ENCODE measurements around the gene ZNF212.
A peak's percentile ranks its signal among the peaks of the same experiment; 100 is the strongest.

The ZNF212 gene

DNA sequence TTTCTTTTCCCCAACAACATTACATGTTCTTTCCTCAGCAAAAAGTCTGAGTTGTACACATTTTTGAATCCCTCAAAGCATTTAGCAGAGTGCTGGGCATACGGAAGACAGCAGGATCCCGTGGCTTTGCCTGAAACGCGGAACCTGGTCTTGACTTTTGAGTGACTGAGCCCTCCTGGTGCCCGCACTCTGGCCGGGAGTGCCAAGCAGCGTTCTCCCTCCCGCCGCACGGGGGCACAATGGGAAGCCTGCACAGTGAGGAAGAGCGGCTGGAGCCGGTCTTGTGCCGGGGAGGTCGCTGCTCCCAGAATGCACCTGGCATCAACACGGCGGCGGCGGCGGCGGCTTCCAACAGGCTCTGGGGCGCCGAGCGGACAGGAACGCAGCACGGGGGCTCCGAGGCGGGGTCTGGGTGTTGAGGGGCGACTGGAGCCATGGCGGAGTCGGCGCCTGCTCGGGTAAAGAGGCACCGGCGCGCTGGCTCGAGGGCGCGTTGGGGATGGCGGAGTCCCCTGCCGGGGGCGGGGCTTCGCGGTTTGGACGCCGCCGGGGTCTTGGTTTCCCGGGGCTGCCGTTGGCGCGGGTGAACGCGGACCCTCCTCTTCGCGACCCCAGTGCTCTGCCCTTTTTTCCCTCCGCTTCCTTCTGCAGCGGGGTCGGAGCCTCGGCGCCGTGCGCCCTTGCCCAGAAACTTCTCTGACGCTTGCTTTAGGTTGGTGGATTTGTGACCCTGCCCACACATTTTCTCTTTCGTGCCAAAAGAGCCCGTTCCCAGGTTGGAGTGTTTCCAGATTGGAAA, at the start of gene ZNF212:
Gene ZNF212, plus strand, starts transcription at position 307 of the 799 bp plus-strand sequence. Its CDS starts 128 bp downstream, at position 435.
- peak; percentile 89 for DNase-seq (ENCODE audit: low spot score)

DNA sequence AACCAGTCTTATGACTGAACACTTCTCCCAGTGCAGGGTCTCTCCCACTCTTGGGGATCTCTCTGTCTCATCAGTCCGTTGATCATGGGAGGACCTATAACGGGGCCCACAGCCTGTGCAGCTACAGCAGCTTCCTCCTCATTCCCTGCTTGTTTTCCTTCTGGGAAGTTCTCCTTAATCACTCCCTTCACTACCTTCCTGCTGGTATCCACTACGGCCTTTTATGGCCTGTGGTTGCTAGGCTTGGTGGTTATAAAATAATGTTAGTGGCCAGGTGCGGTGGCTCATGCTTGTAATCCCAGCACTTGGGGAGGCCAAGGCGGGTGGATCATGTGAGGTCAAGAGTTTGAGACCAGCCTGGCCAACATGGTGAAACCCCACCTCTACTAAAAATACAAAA, 47.6 kb upstream of the ZNF212 start:
- DNase-seq (ENCODE audit: low spot score) = no peak

DNA sequence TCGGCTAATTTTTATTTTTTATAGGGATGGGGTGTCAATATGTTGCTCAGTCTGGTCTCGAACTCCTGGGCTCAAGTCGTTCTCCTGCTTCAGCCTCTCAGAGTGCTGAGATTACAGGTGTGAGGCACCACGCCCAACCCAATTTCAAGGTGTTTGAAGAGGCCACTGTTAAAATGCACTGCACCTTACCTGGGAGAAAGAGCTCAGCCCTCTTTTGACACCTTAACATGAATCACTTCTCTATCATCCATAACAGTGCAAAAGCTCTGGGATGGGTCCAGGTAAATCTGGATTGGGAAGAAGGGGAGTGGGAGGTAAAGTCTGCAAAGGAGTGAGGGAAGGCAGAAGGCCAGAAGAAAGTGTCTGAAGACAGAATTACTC, 44.7 kb upstream of the ZNF212 start:
- DNase-seq (ENCODE audit: low spot score) = no peak

DNA sequence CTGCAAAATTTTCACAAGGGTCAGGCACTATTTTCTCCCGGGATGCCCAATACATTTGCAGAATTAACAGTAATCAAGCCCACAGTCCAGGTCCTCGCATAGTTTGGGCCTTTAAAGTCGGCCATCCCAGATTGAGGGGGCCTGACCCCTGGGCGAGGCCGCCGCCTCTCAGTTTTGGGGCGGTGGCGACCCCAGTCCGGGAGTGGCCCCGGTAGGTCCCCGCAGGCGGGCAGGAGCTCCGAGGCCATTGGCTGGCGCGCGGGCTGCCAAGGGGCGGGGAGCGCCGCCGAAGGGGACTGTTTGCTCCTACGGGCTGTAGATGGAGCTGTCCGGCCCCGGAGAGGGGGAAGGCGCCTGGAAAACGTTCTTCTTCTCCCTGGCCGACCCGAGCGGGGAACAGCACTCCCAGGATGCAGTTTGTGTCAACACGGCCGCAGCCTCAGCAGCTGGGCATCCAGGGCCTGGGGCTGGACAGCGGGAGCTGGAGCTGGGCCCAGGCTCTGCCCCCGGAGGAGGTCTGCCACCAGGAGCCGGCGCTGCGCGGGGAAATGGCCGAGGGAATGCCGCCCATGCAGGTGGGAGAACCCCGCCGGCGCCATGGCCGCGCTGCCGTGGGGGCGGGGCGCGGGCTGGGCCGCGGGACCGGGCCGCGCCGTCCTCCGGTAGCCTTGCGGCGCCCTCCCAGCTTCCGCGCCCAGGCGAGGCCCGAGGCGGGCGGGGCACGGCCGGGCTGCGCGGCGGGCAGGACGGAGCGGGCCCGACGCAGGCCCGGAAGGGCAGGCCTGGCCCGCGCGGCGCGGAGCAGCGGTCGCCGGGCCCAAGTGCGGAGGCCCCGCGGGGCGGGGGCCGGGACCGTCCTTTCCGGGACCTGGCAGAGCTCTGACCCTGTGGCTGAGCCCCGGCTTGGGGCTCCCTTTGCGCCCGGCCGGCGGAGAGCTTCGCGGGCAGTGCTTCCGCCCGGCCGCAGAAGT, 44.0 kb upstream of the ZNF212 start, which contains the start of gene ZNF282:
Gene ZNF282, plus strand, starts transcription at position 367 of the 971 bp plus-strand sequence. Its CDS starts 44 bp downstream, at position 411.
- DNase-seq (ENCODE audit: low spot score) = peak; percentile 91

DNA sequence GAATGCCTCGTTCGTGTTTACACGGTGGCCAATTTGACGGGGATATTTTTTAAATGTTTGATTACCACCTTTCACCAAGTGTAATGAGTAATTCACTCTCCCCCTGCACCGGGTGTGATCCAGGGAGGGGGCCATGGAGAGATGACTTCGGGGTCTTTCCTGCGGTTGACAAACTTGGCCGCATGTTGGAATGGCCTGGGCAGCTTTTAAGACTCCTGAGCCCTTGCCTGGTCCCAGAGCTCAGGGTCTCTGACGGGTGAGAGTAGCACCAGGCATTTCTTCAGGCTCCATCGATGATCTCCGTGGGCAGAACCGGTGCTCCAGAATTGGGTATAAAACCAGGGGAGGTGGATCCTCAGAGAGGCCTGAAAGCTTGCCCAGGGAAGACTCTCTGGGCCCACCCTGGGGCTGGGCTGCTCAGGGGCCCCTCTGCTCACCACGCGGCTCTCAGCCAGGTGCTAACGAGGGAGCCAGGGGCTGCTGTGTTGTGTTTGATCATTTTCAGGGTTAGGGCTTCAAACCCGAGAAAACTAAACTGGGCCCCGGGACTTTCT, 43.2 kb upstream of the ZNF212 start:
- no peak for DNase-seq (ENCODE audit: low spot score)

DNA sequence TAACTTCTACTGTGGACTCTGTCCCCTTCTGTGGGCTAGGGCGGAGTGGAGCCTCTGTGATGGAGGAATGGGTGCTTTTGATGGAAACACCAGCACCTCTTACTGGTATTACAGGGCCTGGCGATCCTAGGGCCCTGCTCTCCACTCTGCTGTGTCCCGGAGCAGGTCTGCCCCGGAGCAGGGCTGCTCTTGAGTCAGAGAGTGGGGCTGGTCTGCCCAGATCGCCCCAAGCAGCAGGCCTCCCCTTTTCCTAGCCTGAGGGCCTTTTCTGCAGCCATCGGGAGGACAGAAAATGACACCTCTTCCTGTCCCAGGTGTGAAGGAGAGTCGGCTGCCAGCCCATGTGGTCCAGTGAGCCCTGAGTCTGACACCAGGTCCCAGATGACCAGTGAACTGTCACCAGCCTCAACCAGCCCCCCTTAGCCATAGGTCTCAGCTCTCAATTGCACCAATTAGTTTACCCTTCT, 42.7 kb upstream of the ZNF212 start:
- no peak for DNase-seq (ENCODE audit: low spot score)

DNA sequence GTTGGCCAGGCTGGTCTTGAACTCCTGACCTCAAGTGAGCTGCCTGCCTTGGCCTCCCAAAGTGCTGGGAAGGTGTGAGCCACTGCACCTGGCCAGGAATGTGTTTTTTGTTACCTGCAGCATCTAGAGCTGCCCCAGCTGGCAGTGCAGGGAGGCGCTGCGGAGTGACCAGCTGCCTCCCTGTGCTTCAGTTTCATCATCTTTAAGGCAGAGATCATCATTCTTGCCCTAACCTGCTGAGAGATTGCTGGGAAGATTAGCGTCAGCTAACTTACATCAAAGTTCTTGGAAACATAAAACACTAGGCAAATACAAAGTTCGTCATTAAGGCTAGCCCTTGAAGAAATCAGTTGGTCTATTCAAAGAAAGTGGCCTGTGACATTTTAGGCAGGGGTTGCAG, 41.8 kb upstream of the ZNF212 start:
- DNase-seq (ENCODE audit: low spot score) = no peak

DNA sequence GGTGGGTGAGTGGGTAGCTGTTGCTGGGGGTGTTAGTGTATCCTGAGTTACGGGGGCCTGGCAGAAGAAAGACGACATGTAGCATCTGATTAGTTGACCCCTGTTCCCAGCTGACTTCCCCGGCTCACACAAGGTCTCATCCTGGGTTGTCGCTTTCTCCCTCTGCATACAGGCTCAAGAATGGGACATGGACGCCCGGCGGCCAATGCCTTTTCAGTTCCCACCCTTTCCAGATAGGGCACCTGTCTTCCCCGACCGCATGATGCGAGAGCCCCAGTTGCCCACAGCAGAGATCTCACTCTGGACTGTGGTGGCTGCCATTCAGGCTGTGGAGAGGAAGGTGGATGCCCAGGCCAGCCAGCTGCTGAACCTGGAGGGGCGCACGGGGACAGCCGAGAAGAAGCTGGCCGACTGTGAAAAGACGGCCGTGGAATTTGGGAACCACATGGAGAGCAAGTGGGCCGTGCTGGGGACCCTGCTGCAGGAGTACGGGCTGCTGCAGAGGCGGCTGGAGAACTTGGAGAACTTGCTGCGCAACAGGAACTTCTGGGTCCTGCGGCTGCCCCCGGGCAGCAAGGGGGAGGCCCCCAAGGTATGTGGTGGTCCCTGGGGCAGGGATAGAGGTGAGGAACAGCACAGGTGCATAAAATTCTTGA, 41.2 kb upstream of the ZNF212 start:
- DNase-seq (ENCODE audit: low spot score) = no peak

DNA sequence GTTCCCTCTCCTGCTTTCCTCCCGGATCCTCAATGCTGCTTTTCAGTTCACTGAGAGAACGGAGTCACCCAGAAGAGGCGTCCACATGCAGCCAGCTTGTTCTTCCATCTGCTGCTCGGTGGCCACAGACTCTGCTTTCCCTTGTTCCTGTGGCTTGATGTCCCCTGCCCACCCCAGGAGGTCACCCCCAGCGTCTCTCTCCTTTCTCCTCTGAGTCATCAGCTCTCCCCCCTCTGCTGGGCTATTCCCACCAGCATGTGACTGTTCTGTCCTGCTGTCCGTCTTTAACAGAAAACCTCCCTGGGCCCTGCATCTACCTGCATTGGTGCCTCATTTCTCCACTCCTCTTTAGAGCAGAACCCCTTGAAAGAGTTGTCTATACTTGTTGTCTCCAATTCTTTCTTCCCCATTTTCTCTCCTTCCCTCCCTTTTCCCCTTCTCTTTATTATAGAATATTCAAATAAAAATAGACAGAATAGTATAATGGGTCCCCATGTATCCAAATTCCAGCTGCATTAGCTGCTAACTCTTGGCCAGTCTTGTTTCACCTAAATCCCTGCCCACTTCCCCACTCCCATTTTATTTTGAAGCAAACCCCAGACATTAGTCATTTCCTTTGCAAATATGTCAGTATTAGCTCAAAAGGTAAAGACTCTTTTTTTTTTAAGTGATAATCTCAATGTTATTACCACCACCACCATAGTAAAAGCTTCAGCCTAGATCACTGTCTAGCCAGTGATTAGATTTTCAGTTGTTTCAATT, 40.0 kb upstream of the ZNF212 start:
- DNase-seq (ENCODE audit: low spot score) = no peak

DNA sequence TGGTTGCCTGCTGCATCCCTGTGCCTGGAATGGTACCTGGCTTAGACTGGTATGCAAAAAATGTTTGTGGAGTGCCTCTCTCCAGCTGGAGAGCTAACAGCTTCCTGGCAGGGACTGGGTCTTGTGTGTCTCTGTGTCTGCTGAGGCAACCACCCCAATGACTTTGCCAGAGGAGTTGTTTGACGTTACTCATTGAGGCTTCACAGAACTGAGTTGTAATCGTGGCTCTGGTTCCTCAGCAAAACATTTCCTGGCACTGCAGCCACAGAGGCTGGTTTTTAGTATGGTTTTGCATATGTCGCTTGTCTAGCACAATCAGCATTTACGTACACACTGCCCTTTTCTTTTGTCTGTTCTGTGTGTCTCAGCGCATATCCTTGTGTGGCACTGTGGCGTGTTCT, 36.6 kb upstream of the ZNF212 start:
- DNase-seq (ENCODE audit: low spot score) = no peak

DNA sequence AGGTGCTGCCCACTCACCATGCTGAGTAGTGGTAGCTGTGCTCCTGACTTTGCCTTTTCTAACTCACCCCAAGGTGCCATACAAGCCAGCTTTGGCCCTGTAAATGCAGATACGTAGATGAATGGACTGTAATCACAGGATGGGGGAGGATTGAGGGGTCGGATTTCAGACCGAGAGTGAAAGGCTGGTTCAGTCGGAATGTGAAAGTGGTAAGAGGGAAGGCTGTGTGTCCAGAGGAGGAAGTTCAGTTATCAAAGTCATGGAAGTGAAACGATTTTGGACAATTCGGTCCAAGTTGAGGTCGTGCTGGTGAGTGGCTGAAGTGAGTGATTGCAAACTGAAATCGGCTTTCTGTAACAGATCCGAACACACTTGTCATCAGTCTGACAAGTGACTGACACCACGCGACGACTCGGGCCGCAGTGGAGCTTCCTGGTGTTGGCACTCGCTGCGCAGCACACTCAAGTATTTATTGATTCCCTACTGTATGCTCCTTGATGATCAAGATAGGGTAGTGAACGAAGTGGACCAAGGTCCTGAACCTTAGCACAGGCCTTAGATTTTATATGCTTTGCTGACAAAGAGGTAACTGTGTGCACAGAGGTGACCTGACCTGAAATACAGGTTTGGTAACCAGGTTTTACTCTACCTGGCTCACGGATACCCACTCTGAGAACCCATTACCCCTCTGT, 33.6 kb upstream of the ZNF212 start:
- no peak for DNase-seq (ENCODE audit: low spot score)

DNA sequence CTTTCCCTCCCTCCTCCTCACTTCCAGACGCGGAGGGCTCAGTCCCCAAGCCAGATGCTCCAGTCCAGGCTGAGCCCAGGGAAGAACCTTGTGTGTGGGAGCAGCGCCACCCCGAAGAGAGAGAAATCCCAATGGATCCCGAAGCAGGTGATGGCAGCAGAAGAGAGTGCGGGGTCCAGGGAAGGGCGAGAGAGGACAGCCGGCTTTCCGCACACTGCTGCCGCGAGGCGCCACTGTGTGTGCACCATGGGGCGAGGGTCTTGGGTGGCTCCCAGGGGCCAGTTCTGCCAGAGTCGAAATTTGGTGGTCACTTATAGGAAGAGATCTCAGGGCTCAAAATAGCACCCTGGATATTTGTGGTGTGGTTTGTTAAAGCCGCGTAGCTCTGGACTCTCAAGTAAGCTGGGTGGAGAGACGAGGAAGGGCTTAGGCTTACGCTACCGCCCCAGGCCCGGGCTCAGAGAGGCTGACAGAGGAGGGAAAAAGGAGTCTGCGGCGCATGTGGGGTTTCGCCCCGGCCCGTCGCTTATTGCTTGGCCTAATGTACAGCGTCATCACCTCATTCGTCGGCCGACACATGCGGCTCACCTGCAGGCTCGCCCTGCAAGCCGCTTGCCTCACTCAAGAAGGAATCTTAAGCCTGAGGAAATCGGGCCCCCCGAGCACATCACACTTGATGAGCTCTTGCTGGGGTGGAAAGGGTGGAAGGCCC, 32.0 kb upstream of the ZNF212 start:
- DNase-seq (ENCODE audit: low spot score) = no peak

DNA sequence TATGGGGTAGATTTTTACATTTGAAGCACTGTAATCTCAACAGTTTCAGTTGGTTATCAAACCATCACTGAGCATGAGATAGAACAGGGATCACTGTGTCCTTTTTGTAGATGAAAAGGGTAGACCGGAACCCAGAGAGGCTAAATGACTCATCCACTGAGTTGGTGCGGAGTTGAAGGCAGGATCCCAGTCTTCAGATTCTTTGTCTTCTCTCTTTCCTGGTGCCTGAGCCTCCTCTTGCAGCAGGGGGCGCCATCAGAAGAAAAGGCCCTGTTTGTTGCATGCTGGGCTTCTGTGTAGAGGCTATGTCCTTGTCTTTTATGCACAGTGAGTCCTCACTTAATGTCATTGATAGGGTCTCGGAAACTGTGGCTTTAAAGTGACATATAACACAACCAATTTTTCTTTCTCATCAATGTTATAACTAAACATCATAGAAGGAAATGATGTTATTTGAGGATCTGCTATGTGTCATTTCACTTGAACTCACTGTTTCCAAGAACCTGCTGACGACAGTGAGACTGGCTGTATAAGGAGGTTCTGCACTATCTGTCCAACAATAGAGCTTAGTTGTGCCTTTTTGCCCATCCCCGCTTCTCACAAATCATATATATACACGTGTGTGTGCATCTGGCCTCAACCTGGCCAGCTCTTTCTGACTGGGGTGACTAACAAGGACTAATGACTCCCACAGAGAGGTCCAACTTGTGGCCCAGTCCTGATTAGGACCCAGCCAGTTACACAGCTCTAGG, 29.8 kb upstream of the ZNF212 start:
- DNase-seq (ENCODE audit: low spot score) = peak; percentile 58

DNA sequence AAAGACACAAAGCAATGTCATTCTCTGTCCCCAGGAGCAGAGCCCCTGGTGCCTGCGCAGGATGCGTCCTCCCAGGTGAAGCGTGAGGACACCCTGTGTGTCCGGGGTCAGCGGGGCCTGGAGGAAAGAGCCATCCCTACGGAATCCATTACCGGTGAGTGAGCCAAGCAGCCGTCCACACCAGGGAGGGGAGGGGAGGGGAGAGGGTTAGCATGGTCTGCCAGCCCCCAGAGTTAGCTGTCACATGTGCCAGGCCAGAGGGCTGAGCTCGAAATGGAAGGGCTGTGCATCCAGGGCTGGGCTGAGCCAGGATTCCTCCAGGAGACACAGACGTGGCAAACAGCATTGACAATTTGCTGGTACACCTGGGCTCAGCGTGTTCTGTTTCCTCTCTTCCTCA, 28.9 kb upstream of the ZNF212 start:
- no peak for DNase-seq (ENCODE audit: low spot score)

DNA sequence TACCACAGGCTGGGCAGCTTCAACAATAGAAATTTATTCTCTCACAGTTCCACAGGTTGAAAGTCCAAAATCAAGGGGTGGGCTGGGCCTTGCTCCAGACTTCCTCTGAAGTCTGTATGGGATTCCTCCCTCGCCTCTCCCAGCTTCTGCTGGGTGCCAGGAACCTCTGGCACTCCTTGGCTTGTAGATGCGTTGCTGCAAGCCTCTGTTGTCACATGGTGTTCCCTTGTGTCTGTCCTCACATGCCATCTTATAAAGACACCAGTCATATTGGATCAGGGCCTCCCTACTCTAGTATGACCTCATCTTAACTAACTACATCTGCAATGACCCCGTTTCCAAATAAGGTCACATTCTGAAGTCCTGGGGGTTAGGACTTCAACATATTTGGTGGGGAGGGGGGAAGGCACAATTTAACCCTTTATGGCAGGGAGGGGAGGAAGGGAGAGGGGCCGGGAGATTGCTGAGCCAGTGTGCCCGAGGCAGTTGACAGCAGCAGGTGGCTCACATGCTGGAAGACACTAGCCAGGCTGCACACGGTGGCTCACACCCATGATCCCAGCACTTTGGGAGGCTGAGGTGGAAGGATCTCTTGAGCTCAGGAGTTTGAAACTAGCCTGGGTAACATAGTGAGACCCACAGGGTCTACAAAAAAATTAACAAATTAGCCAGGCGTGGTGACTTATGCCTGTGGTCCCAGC, 25.3 kb upstream of the ZNF212 start:
- no peak for DNase-seq (ENCODE audit: low spot score)

DNA sequence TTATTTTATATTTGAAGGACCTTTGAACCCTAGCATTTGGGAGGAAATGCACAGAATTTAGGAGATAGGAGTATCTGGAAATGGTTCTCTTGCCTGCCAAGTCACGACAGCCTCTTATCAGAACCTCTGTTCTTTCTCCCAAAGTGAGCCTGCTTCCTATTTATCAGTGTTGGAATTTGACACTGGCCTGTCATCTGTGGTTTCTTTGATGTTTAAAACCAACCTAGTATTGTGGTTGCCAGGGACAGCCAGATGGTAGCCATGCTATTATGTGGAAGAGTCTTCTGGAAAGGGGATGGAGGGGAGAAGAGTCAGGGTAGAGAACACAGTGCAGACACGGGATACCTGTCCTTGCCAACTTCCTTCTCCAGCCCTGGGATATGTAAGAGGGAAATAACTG, 23.0 kb upstream of the ZNF212 start:
- peak; percentile 82 for DNase-seq (ENCODE audit: low spot score)

DNA sequence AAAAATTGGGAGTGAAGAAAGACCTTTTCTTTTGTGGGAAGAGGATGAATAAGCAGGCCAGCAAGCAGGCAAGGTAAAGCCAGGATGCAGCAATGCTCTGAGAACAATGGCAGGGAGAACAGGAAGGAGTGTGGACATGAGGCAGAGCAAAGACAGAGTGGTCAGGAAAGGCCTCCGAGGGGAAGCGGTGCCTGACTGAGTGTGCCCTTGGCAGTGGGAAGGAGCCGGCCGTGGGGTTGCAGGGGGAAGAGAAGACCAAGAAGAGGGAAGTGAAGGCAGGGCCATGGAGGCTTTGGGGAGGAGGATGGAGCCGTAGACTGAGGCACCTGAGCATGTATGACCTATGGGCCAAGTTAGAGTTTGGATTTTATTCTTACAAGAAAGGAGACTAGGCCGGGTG, 21.9 kb upstream of the ZNF212 start:
- DNase-seq (ENCODE audit: low spot score) = no peak

Data from SW480 (cell line).